ENCODE data around the gene APOL2. TPM values are rescaled to one million over a fixed set of nuclear protein-coding genes. Genes with fewer than 3 reads are reported as not detected.
"Not testable (repeated sequence)": the region's sequence is repeated elsewhere in the genome, so short reads cannot be mapped to it uniquely, and the experiment has no call there.

Gene APOL2
- total and polyA plus RNA-seq, 10 of the 15 experiments (the other 5 are each of a cell fraction or from before 2014, with no cell fraction given), result 4.4 to 39.9 (median 25.0) TPM

DNA sequence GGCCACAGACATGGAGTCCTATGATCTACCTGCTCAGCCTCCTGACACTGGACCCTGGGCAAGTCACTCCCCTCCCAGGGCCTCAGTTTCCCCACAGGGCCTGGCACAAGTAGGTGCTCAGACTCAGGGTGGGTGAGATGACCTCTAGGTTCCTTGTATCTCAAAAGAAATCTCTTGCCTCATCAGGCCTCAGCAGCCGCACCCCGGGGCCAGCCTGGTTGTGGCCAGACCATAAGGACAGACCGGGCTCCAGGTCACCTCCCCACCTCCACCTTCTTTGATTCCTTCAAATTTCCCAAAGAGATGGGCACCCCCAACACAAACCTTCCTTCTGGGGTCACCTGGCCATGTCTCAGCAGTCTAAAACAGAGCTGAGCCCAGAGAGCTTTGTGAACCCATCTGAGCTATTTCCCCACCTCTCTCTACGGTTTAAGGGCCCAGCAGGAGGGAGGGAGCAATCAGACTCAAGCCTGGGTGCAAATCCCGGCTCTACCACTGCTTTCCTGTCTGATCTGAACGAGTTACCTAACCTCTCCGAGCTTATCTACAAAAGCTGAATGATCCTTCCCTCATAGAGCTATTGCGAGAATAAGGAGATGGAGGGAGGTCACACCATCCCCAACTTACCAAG is 35.2 kb downstream of the APOL2 start (continued):
- TF ChIP-seq PAX5 (IDR thresholded peaks at IDR 0.05; ENCODE audit: borderline replicate concordance, low read depth, low read length), result no peak
- no peak for TF ChIP-seq CHD4 (IDR thresholded peaks at IDR 0.05)
- TF ChIP-seq NR2F1 (conservative IDR thresholded peaks at IDR 0.05), result no peak
- TF ChIP-seq TCF3 (IDR thresholded peaks at IDR 0.05; ENCODE audit: borderline replicate concordance, insufficient read depth, low read depth, low read length), result no peak
- TF ChIP-seq NFYB (IDR thresholded peaks at IDR 0.05; ENCODE audit: insufficient read depth, low read depth, low read length), result no peak
- TF ChIP-seq MEF2A (IDR thresholded peaks at IDR 0.05; ENCODE audit: insufficient read depth, low read depth, low read length), result no peak
- TF ChIP-seq, protein P1, sequence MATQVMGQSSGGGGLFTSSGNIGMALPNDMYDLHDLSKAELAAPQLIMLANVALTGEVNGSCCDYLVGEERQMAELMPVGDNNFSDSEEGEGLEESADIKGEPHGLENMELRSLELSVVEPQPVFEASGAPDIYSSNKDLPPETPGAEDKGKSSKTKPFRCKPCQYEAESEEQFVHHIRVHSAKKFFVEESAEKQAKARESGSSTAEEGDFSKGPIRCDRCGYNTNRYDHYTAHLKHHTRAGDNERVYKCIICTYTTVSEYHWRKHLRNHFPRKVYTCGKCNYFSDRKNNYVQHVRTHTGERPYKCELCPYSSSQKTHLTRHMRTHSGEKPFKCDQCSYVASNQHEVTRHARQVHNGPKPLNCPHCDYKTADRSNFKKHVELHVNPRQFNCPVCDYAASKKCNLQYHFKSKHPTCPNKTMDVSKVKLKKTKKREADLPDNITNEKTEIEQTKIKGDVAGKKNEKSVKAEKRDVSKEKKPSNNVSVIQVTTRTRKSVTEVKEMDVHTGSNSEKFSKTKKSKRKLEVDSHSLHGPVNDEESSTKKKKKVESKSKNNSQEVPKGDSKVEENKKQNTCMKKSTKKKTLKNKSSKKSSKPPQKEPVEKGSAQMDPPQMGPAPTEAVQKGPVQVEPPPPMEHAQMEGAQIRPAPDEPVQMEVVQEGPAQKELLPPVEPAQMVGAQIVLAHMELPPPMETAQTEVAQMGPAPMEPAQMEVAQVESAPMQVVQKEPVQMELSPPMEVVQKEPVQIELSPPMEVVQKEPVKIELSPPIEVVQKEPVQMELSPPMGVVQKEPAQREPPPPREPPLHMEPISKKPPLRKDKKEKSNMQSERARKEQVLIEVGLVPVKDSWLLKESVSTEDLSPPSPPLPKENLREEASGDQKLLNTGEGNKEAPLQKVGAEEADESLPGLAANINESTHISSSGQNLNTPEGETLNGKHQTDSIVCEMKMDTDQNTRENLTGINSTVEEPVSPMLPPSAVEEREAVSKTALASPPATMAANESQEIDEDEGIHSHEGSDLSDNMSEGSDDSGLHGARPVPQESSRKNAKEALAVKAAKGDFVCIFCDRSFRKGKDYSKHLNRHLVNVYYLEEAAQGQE (IDR thresholded peaks at IDR 0.05; ENCODE audit: low read depth, low read length), result no peak
- no peak for TF ChIP-seq SREBF1 (IDR thresholded peaks at IDR 0.05; ENCODE audit: low read length)
- TF ChIP-seq STAT1 (conservative IDR thresholded peaks at IDR 0.05), result no peak

GRCh38 chr22:36203441-36203840 is 35.9 kb downstream of the APOL2 start:
- RAD21 ChIA-PET (ENCODE audit: unreplicated experiment); FAIRE-seq; H4K20me1 ChIP-seq (ENCODE audit: control insufficient read depth, insufficient read depth); H3K9me3 ChIP-seq (replicated peaks; ENCODE audit: control insufficient read depth, insufficient read depth, low read length); H3K27ac ChIP-seq (ENCODE audit: control insufficient read depth, insufficient read depth); intact Hi-C loops (cut with micrococcal nuclease; ENCODE audit: unreplicated experiment); ATAC-seq; POLR2A ChIA-PET; DNase-seq (ENCODE audit: low read depth, low spot score); H3K4me2 ChIP-seq (ENCODE audit: control insufficient read depth, insufficient read depth); H2AFZ ChIP-seq (ENCODE audit: control insufficient read depth, low read depth, low read length); H3K36me3 ChIP-seq (ENCODE audit: control insufficient read depth in 2 of 2, insufficient read depth in 2 of 2, low read length in 1 of 2); H3K4me1 ChIP-seq (ENCODE audit: control insufficient read depth, insufficient read depth, low read length); H3K79me2 ChIP-seq (ENCODE audit: control insufficient read depth, insufficient read depth, low read length); BruUV-seq (replicated peaks); H3K27me3 ChIP-seq (replicated peaks in 1 of 2; ENCODE audit: control insufficient read depth in 2 of 2, insufficient read depth in 2 of 2, low read length in 1 of 2); in situ Hi-C loops (cut with MboI); H3K4me3 ChIP-seq; H3K9ac ChIP-seq (ENCODE audit: control insufficient read depth, insufficient read depth, low read length): not testable (repeated sequence)
- ChIA-PET CTCF (interaction anchor here (1.1 kb wide), 2 partner anchors 36 to 75 kb away, joined by 4 read pairs; partner anchors contain the start of gene APOL2), SMC1A (ENCODE audit: uncharacterized antibody, unreplicated experiment) (interaction anchor here (1.6 kb wide), 1 partner anchor 35 kb away, joined by 4 read pairs; no protein-coding TSS in a partner anchor)
- WGBS (ENCODE audit: insufficient coverage, insufficient replicate concordance, low lambda C conversion rate, missing lambda C conversion rate), result 49% methylated on average over 7 of the region's 7 CpGs

- H3K4me1 ChIP-seq (ENCODE audit: control insufficient read depth, insufficient read depth, low read length); H3K36me3 ChIP-seq (ENCODE audit: control insufficient read depth in 2 of 2, insufficient read depth in 2 of 2, low read length in 1 of 2); H3K4me2 ChIP-seq (ENCODE audit: control insufficient read depth, insufficient read depth); H3K27ac ChIP-seq (ENCODE audit: control insufficient read depth, insufficient read depth); BruUV-seq (replicated peaks); H3K79me2 ChIP-seq (ENCODE audit: control insufficient read depth, insufficient read depth, low read length); H3K27me3 ChIP-seq (replicated peaks in 1 of 2; ENCODE audit: control insufficient read depth in 2 of 2, insufficient read depth in 2 of 2, low read length in 1 of 2); in situ Hi-C loops (cut with MboI); FAIRE-seq; intact Hi-C loops (cut with micrococcal nuclease; ENCODE audit: unreplicated experiment); H3K4me3 ChIP-seq; ATAC-seq; H4K20me1 ChIP-seq (ENCODE audit: control insufficient read depth, insufficient read depth); DNase-seq (ENCODE audit: low read depth, low spot score); H3K9ac ChIP-seq (ENCODE audit: control insufficient read depth, insufficient read depth, low read length); H3K9me3 ChIP-seq (replicated peaks; ENCODE audit: control insufficient read depth, insufficient read depth, low read length); H2AFZ ChIP-seq (ENCODE audit: control insufficient read depth, low read depth, low read length): not testable (repeated sequence)
- SMC1A ChIA-PET (ENCODE audit: uncharacterized antibody, unreplicated experiment), result interaction anchor here (1.4 kb wide), 1 partner anchor 23 kb away, joined by 4 read pairs; no protein-coding TSS in a partner anchor
- 45% methylated on average over 8 of the region's 8 CpGs for WGBS (ENCODE audit: insufficient coverage, insufficient replicate concordance, low lambda C conversion rate, missing lambda C conversion rate)
- RAD21 ChIA-PET (ENCODE audit: unreplicated experiment), result interaction anchor here (1.3 to 1.7 kb wide), 2 partner anchors 37 to 84 kb away, joined by 3 to 5 read pairs; partner anchors contain the start of gene APOL2
- CTCF ChIA-PET, result interaction anchor here (1.1 to 1.4 kb wide), 3 partner anchors 37 to 283 kb away, joined by 3 to 4 read pairs (median 4); partner anchors contain the start of gene APOL2
- POLR2A ChIA-PET, result interaction anchor here (1.3 kb wide), 1 partner anchor 9 kb away, joined by 4 read pairs; no protein-coding TSS in a partner anchor
Measured at GRCh38 chr22:36202906-36203305, 36.4 kb downstream of the APOL2 start.
